ENCODE measurements around the gene DCAF12. TPM values are rescaled to one million over a fixed set of nuclear protein-coding genes. Genes with fewer than 3 reads are reported as not detected.

Gene DCAF12
- polyA plus RNA-seq, 4 donors, result 60.5 to 66.2 (median 63.3) TPM

DNA sequence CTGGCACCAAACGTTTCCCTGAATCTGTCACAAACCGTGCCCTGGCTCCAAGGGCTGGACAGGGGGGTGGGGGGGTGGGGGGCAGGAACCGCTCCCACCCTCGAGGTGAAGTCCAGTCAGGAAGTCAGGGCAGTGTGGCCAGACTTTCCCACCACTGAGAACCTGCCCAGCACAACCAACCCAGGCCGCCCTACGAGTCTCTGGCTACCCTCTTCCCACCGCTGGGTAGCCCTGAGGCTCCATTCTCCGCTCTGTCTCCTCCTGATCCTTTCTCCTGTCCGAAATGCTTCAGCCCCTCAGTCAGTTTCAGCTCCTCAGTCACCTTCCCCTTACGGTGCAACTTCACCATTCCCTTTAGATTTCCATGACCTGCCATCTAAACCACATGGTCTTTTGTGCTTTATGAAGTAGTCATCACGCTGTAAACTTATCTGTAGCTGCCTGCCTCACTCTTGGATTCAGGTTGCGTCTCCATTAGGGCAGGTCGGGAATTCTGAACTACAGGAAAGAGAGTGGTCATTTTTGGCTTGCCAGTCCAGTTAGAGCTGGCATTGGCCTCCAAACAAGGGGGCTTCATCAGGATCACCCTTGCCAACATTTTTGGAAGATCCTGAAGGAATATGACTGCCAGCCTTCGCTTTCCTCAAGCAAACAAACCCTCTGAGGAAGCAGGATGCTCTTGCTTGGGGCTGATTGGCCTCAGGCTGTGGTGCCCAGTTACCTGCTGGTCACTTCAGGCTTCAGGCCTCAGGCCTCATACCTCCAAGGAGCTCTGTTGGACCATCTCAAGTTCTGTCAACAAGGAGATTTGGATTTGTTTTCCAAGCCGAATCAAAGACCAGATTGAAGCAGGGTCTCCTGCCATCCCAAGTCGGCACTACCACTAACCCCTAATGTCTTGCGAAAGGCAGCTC is 794 bp upstream of the DCAF12 start:
- no peak for DNase-seq (ENCODE audit: low read depth in 4 of 4, low spot score in 3 of 4)

DNA sequence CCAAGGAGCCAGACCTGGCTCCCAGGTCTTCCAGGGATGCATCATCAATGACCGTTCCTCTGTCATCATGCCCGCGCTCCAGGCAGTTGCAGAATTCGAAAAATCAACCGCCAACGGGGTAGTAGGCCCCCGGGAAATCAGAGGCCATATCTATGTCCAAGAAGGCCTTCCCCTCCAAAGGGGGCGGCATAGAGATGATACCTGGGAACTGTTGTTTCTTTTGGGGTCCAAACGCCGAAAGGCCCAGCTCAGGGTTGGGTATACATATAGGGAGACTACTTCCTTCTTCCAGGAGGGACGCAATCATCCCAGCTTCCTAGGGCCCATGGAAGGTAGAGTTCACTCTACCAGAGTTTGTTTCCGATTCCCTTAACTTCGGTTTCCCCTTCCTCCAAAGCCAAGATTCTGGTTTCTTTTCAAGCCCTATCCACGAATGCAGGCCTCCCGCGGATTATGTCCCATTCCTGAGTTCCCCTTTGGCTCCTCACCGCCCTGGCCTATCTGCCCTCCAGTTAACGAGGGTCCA is 754 bp downstream of the DCAF12 start:
- DNase-seq (ENCODE audit: low read depth in 4 of 4, low spot score in 3 of 4), result no peak

GRCh38 chr9:34124926-34125325 is 1.6 kb downstream of the DCAF12 start:
- no peak for DNase-seq (ENCODE audit: low read depth in 4 of 4, low spot score in 3 of 4)

GRCh38 chr9:34124099-34124498 is 2.4 kb downstream of the DCAF12 start:
- no peak for DNase-seq (ENCODE audit: low read depth in 4 of 4, low spot score in 3 of 4)

GRCh38 chr9:34123682-34124081 is 2.8 kb downstream of the DCAF12 start:
- no peak for DNase-seq (ENCODE audit: low read depth in 4 of 4, low spot score in 3 of 4)

DNA sequence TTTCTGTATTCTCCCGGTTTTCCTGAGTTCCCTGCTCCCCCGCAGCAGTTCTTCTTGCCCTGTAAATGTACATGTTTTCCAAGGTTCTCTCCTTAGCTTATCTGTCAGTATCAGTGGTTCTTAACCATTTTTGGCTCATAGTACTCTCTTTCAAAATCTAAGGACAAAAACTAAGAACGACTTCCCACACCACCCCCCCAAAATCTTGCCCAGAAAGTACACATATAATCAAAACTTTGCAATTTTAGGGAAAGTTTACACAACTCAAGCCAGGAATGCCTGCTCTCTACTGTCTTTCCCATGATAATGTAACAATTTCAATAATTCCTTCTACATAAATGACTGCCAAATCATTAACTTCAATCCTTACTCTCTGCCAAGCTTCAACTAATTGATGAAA is 4.5 kb downstream of the DCAF12 start:
- DNase-seq (ENCODE audit: low read depth in 4 of 4, low spot score in 3 of 4), result no peak

- DNase-seq (ENCODE audit: low read depth in 4 of 4, low spot score in 3 of 4), result no peak
These were observed 6.8 kb downstream of the DCAF12 start for GRCh38 chr9:34119713-34120112.

- DNase-seq (ENCODE audit: low read depth in 4 of 4, low spot score in 3 of 4), result no peak
These were observed 12.1 kb downstream of the DCAF12 start for GRCh38 chr9:34114436-34114835.

DNA sequence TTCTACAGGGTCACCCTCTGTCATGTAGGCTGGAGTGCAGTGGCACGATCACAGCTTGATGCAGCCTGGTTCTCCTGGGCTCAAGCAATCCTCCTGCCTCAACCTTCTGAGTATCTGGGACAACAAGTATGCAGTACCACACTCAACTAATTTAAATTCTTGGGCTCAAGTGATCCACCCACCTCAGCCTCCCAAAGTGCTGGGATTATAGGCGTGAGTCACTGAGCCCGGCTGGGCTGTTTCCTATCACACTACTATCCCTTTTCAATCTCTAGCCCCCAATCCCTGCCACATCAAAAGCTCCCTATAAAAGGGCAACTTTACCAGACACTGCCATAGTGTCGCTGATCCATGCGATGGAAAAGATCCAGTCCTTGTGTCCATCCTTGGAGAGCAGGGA is 20.4 kb downstream of the DCAF12 start:
- DNase-seq (ENCODE audit: low read depth in 4 of 4, low spot score in 3 of 4), result no peak

GRCh38 chr9:34102796-34103195 is 23.7 kb downstream of the DCAF12 start:
- DNase-seq (ENCODE audit: low read depth in 4 of 4, low spot score in 3 of 4), result no peak

GRCh38 chr9:34098307-34098706 is 28.2 kb downstream of the DCAF12 start:
- no peak for DNase-seq (ENCODE audit: low read depth in 4 of 4, low spot score in 3 of 4)

DNA sequence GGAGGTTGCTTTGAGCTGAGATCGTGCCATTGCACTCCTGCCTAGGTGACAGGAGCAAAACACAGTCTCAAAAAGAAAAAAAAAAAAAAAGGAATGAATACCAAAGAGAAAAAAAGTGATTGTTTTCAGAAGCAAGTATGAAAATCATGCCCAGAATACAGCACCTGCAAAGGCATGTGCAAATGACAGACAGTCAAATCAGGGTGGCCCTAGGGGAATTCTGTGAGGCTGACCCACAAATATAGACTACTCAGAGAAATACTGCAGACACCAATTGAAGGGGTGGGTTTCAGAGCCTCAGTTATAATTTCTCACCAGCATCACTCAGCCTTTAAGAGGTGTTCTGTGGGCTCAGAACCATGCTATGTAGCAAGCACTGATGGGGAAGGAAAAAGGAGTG is 28.6 kb downstream of the DCAF12 start:
- DNase-seq (ENCODE audit: low read depth in 4 of 4, low spot score in 3 of 4), result no peak

DNA sequence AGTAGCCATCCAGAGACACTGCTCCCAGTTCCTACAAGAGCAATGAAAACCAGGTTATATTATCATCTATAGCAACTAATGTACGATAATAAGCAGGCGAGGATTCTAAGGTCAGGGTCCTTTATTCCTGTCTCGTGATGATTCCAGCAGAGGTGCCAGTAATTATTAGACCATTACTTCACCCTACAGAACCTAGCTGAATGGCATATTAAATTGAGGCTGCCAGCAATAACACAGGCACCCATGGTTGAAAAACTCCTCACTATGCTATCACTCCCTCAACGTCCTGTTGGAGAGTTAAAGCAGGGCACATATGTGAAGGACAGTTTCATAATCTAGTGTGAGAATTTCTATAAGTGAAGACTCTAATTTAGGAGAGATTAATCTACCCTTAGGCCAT is 29.7 kb downstream of the DCAF12 start:
- DNase-seq (ENCODE audit: low read depth in 4 of 4, low spot score in 3 of 4), result no peak

GRCh38 chr9:34093578-34093977 is 32.9 kb downstream of the DCAF12 start:
- no peak for DNase-seq (ENCODE audit: low read depth in 4 of 4, low spot score in 3 of 4)

- DNase-seq (ENCODE audit: low read depth in 4 of 4, low spot score in 3 of 4), result no peak
These were observed 37.2 kb downstream of the DCAF12 start for GRCh38 chr9:34089311-34089710.

- DNase-seq (ENCODE audit: low read depth in 4 of 4, low spot score in 3 of 4), result no peak
These were observed 39.1 kb downstream of the DCAF12 start for GRCh38 chr9:34087370-34087769.

GRCh38 chr9:34086864-34087263 is 39.6 kb downstream of the DCAF12 start:
- no peak for DNase-seq (ENCODE audit: low read depth in 4 of 4, low spot score in 3 of 4)

GRCh38 chr9:34085581-34086500 is 40.7 kb downstream of the DCAF12 start:
- DNase-seq (ENCODE audit: low read depth in 4 of 4, low spot score in 3 of 4), result no peak

- no peak for DNase-seq (ENCODE audit: low read depth in 4 of 4, low spot score in 3 of 4)
These were observed 41.9 kb downstream of the DCAF12 start for GRCh38 chr9:34084562-34084961.

DNA sequence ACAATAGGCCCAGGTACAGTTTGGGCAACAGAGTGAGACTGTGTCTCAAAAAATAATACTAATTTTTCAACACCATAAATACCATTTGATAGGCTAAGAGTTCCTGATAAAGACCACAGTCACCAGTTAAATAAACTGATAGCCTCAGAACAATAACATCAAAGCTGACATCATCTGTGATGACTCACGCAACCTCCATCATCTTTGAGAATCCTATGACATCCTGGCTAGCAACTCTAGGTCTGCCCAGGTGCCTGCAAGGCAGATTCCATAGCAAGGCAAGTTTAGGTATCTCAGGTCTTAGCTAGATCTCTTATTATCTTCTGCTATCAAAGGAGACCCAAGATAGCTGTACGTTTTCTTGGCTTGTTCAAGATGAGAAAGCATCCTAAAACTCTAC is 47.3 kb downstream of the DCAF12 start:
- DNase-seq (ENCODE audit: low read depth in 4 of 4, low spot score in 3 of 4), result no peak

DNA sequence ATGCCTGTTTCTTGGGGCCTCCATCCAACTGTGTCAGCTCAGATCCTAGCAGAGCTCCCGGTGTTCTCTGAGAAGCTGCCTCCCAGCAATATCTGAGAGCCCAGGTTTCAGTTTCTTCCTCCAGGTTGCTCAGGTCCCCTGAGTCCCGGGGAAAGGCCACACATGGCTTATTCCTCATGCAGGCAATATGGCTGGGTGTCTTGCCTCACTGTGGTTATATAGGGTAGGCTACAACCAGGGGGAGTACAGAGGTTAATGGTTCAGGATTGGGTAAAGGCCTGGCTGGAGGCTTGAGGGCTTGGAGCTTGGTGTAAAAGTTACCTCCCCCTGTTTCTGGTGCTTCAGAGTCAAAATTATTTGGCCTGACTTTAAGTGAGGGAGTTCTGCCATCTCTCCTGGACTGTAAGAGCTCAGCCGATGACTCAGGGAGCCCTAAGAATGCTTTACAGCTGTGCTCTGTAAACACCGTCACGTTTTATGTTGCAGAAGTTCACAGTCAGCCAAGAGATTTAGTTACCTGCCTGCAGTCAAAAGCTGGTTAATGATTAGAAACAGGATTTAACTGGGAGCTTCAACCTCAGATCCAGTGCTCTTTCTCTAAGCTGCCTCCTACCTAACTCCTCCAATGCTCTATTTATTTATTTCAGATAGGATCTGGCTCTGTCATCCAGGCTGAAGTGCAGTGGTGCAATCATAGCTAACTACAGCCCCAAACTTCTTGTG is 53.5 kb downstream of the DCAF12 start:
- peak; percentile 61 to 82 (median 64) for DNase-seq (ENCODE audit: low read depth in 4 of 4, low spot score in 3 of 4)
